ENCODE data around the gene FCAR. TPM values are rescaled to one million over a fixed set of nuclear protein-coding genes. Genes with fewer than 3 reads are reported as not detected.
"Not testable (repeated sequence)": the region's sequence is repeated elsewhere in the genome, so short reads cannot be mapped to it uniquely, and the experiment has no call there.

Gene FCAR
- total RNA-seq, 1 experiment from 2014 or later: 0.22 TPM

GRCh38 chr19:54843171-54843570 is 30.9 kb upstream of the FCAR start:
- peaks cover 66% of the 10 kb centered on the region for H3K9me3 Mint-ChIP-seq
- H3K27ac Mint-ChIP-seq; H3K4me3 Mint-ChIP-seq; POLR2A ChIA-PET; DNase-seq (ENCODE audit: low spot score); CTCF ChIA-PET; H3K4me1 Mint-ChIP-seq; ATAC-seq: not testable (repeated sequence)
- H3K36me3 Mint-ChIP-seq: peaks cover 38% of the 10 kb centered on the region
- peaks cover 28% of the 10 kb centered on the region for H3K27me3 Mint-ChIP-seq (ENCODE audit: low read depth)

- DNase-seq (ENCODE audit: low spot score); H3K4me1 Mint-ChIP-seq: not testable (repeated sequence)
Observed at GRCh38 chr19:54850061-54850640, 23.9 kb upstream of the FCAR start, which contains the start of gene KIR3DL2. TSS of gene KIR3DL2 (plus strand) at chr19:54850443. CDS start at chr19:54850476, 33 bp downstream.

GRCh38 chr19:54850930-54851329 is 23.1 kb upstream of the FCAR start:
- ChIA-PET POLR2A (no interaction called here), CTCF (no interaction called here)
- Mint-ChIP-seq H3K27me3 (ENCODE audit: low read depth) (peaks cover 43% of the 10 kb centered on the region), H3K4me1 (no peaks in the 10 kb centered on the region), H3K4me3 (no peak overlapping the region), H3K36me3 (peaks cover 59% of the 10 kb centered on the region), H3K9me3 (peaks cover 90% of the 10 kb centered on the region), H3K27ac (no peak overlapping the region)
- no peak for DNase-seq (ENCODE audit: low spot score)
- no peak for TF ChIP-seq USF2 (CRISPR knock-in tag; IDR thresholded peaks at IDR 0.05)
- no peak for TF ChIP-seq ZNF416 (CRISPR knock-in tag; IDR thresholded peaks at IDR 0.05)
- TF ChIP-seq ZMAT4 (CRISPR knock-in tag; IDR thresholded peaks at IDR 0.05): no peak
- TF ChIP-seq MXD4 (CRISPR knock-in tag; IDR thresholded peaks at IDR 0.05; ENCODE audit: borderline replicate concordance): no peak
- no peak for TF ChIP-seq IRF1 (CRISPR knock-in tag; IDR thresholded peaks at IDR 0.05)
- TF ChIP-seq GABPB1 (CRISPR knock-in tag; IDR thresholded peaks at IDR 0.05): no peak
- no peak for TF ChIP-seq ZNF512 (CRISPR knock-in tag; IDR thresholded peaks at IDR 0.05; ENCODE audit: borderline replicate concordance)
- TF ChIP-seq AFF4 (CRISPR knock-in tag; IDR thresholded peaks at IDR 0.05; ENCODE audit: borderline replicate concordance): no peak
- TF ChIP-seq NFATC4 (CRISPR knock-in tag; IDR thresholded peaks at IDR 0.05): no peak
- TF ChIP-seq SMAD4 (CRISPR knock-in tag; IDR thresholded peaks at IDR 0.05): no peak
- TF ChIP-seq ELF4 (CRISPR knock-in tag; IDR thresholded peaks at IDR 0.05; ENCODE audit: low read depth): no peak
- TF ChIP-seq MYBL2 (CRISPR knock-in tag; IDR thresholded peaks at IDR 0.05): no peak
- no peak for TF ChIP-seq ZSCAN18 (CRISPR knock-in tag; IDR thresholded peaks at IDR 0.05)
- TF ChIP-seq SMAD3 (CRISPR knock-in tag; IDR thresholded peaks at IDR 0.05; ENCODE audit: borderline replicate concordance): no peak
- no peak for TF ChIP-seq ETV6 (CRISPR knock-in tag; IDR thresholded peaks at IDR 0.05)
- TF ChIP-seq CREB1 (CRISPR knock-in tag; IDR thresholded peaks at IDR 0.05): no peak
- no peak for TF ChIP-seq NR1H2 (CRISPR knock-in tag; IDR thresholded peaks at IDR 0.05)
- no peak for TF ChIP-seq JAZF1 (CRISPR knock-in tag; IDR thresholded peaks at IDR 0.05)
- no peak for ATAC-seq

More at GRCh38 chr19:54850061-54850640, 23.9 kb upstream of the FCAR start, which contains the start of gene KIR3DL2:
- H3K4me3 Mint-ChIP-seq, CTCF ChIA-PET, ATAC-seq, POLR2A ChIA-PET, H3K27ac Mint-ChIP-seq: not testable (repeated sequence)
- H3K27me3 Mint-ChIP-seq (ENCODE audit: low read depth): peaks cover 39% of the 10 kb centered on the region
- peaks cover 59% of the 10 kb centered on the region for H3K36me3 Mint-ChIP-seq
- H3K9me3 Mint-ChIP-seq: peaks cover 88% of the 10 kb centered on the region

Measured in WTC11 (cell line).